ENCODE results near the gene THAP8.
"Not testable (repeated sequence)": the region's sequence is repeated elsewhere in the genome, so short reads cannot be mapped to it uniquely, and the experiment has no call there.

The THAP8 gene

GRCh38 chr19:36067681-36068080 is 13.6 kb upstream of the THAP8 start:
- no peak for DNase-seq

GRCh38 chr19:36064826-36065225 is 10.7 kb upstream of the THAP8 start:
- no peak for DNase-seq

GRCh38 chr19:36061367-36061766 is 7.3 kb upstream of the THAP8 start:
- DNase-seq: no peak

GRCh38 chr19:36060430-36060829 is 6.3 kb upstream of the THAP8 start:
- no peak for DNase-seq

- no peak for DNase-seq
These were observed 5.3 kb upstream of the THAP8 start for GRCh38 chr19:36059180-36059910.

GRCh38 chr19:36058481-36059179 is 4.5 kb upstream of the THAP8 start:
- no peak for DNase-seq

- peak; percentile 87 for DNase-seq
These were observed 925 bp upstream of the THAP8 start, which contains the start of gene WDR62 for GRCh38 chr19:36054733-36055686. WDR62 (plus strand) TSS chr19:36054897; CDS start chr19:36054972, 75 bp downstream.

GRCh38 chr19:36051637-36052036 is 2.4 kb downstream of the THAP8 start:
- no peak for DNase-seq

GRCh38 chr19:36051236-36051635 is 2.8 kb downstream of the THAP8 start:
- DNase-seq: no peak

GRCh38 chr19:36049080-36049698 is 4.9 kb downstream of the THAP8 start:
- DNase-seq: no peak

- DNase-seq: no peak
These were observed 6.2 kb downstream of the THAP8 start for GRCh38 chr19:36047835-36048234.

GRCh38 chr19:36046443-36047050 is 7.5 kb downstream of the THAP8 start:
- DNase-seq: no peak

GRCh38 chr19:36043952-36044351 is 10.1 kb downstream of the THAP8 start:
- DNase-seq: no peak

- no peak for DNase-seq
These were observed 12.3 kb downstream of the THAP8 start for GRCh38 chr19:36041831-36042230.

GRCh38 chr19:36041092-36041491 is 13.0 kb downstream of the THAP8 start:
- DNase-seq: not testable (repeated sequence)

- DNase-seq: no peak
These were observed 13.6 kb downstream of the THAP8 start for GRCh38 chr19:36040495-36040894.

GRCh38 chr19:36032251-36033104 is 21.6 kb downstream of the THAP8 start, which contains the start of gene CLIP3:
CLIP3 (minus strand) TSS chr19:36032873; CDS start chr19:36032357, 516 bp downstream.
- DNase-seq: peak; percentile 85

GRCh38 chr19:36031308-36031707 is 22.8 kb downstream of the THAP8 start:
- no peak for DNase-seq

GRCh38 chr19:36030264-36031148 is 23.6 kb downstream of the THAP8 start:
- no peak for DNase-seq
